GM12873 (cell line): Measurements from ENCODE around the gene TMEM244.

Experiments
- CTCF ChIP-seq: IDR thresholded peaks from 2 replicates; pipeline ENCODE4 v1.5.1; 2012; ENCODE audit warnings: low read depth, mild to moderate bottlenecking, moderate library complexity, low read length, control low read depth; ENCODE audit not compliant: insufficient read depth; ENCODE audit errors: missing control alignments

The TMEM244 gene

GRCh38 chr6:129895692-129896091 lies 34.6 kb upstream of the TMEM244 start:
- TF ChIP-seq CTCF = no peak

- TF ChIP-seq CTCF = no peak
Observed at GRCh38 chr6:129894921-129895320, 33.8 kb upstream of the TMEM244 start.

- peak; percentile 35 for TF ChIP-seq CTCF
Observed at GRCh38 chr6:129893640-129894039, 32.5 kb upstream of the TMEM244 start.

- TF ChIP-seq CTCF = no peak
Observed at GRCh38 chr6:129890701-129891100, 29.6 kb upstream of the TMEM244 start.

- TF ChIP-seq CTCF = no peak
Observed at GRCh38 chr6:129890164-129890563, 29.0 kb upstream of the TMEM244 start.

- TF ChIP-seq CTCF = no peak
Observed at GRCh38 chr6:129889580-129889979, 28.5 kb upstream of the TMEM244 start.

- TF ChIP-seq CTCF = no peak
Observed at GRCh38 chr6:129886401-129887155, 25.5 kb upstream of the TMEM244 start.
